ENCODE data around the gene RBMS1. TPM values are rescaled to one million over a fixed set of nuclear protein-coding genes. Genes with fewer than 3 reads are reported as not detected.
A peak's percentile ranks its signal among the peaks of the same experiment; 100 is the strongest.

The RBMS1 gene
- total and polyA plus RNA-seq, 2 experiments from 2014 or later: 55.5 to 94.8 TPM

GRCh38 chr2:160469164-160469563 is 24.4 kb downstream of the RBMS1 start:
- Mint-ChIP-seq H3K4me1 (peaks cover 46% of the 10 kb centered on the region), H3K27me3 (ENCODE audit: insufficient read depth, low read depth, poor library complexity) (no peaks in the 10 kb centered on the region), H3K27ac (0 out of 2 replicates have a peak overlapping the region, but pooled peaks have one; percentile 3), H3K4me3 (no peak overlapping the region), H3K36me3 (ENCODE audit: low read depth) (no peaks in the 10 kb centered on the region), H3K9me3 (no peaks in the 10 kb centered on the region)
- Histone ChIP-seq H3K4me2 (no peak overlapping the region), H3K27ac (ENCODE audit: low read depth) (no peak overlapping the region), H3F3A (replicated peaks; ENCODE audit: low read depth) (no peaks in the 10 kb centered on the region), H3K4me3 (no peak overlapping the region), H3K27me3 (ENCODE audit: insufficient read depth) (no peaks in the 10 kb centered on the region), H3K79me2 (replicated peaks; ENCODE audit: insufficient read depth) (peaks cover 95% of the 10 kb centered on the region), H3K4me1 (ENCODE audit: insufficient read depth) (peaks cover 22% of the 10 kb centered on the region), H4K20me1 (replicated peaks; ENCODE audit: insufficient read depth) (peaks cover 3% of the 10 kb centered on the region; the same call in 1 of the 2 replicates), H3K9me2 (ENCODE audit: insufficient read depth) (no peaks in the 10 kb centered on the region), H3K36me3 (ENCODE audit: insufficient read depth) (no peaks in the 10 kb centered on the region), H2AFZ (no peak overlapping the region)
- DNase-seq (ENCODE audit: low spot score) (no peak), ATAC-seq (peak; percentile 72)
- TF ChIP-seq POLR2AphosphoS5 (IDR thresholded peaks at IDR 0.05; ENCODE audit: low read depth) (no peak), CTCF (conservative IDR thresholded peaks at IDR 0.05; ENCODE audit: low read depth in 2 of 2) (no peak), STAT1 (IDR thresholded peaks at IDR 0.05; ENCODE audit: unreplicated experiment) (no peak), REST (IDR thresholded peaks at IDR 0.05; ENCODE audit: unreplicated experiment) (no peak), EZH2phosphoT487 (IDR thresholded peaks at IDR 0.05; ENCODE audit: unreplicated experiment) (no peak), EZH2 (IDR thresholded peaks at IDR 0.05; ENCODE audit: low read depth, unreplicated experiment) (no peak), ZNF462 (CRISPR knock-in tag; IDR thresholded peaks at IDR 0.05) (no peak), JUNB (IDR thresholded peaks at IDR 0.05; ENCODE audit: unreplicated experiment) (no peak), ZNF331 (CRISPR knock-in tag; IDR thresholded peaks at IDR 0.05; ENCODE audit: low read depth) (no peak), ETS1 (IDR thresholded peaks at IDR 0.05) (no peak)

All from GM23338 (cell line).